MCF 10A (cell line): Measurements from ENCODE around the gene ACAP1. TPM values are rescaled to one million over a fixed set of nuclear protein-coding genes. Genes with fewer than 3 reads are reported as not detected.

Experiments
- BruUV-seq: library from RNA; stranded (reverse); fragments of 400-500 nt; replicated peaks from 2 replicates; lab custom pipeline; 2021; lab: Mats Ljungman, UMichigan
- CTCF ChIA-PET: fragments of 300-600 bp; sonication (Branson Sonifier 250); formaldehyde crosslinking; extraction: SDS; loops from one replicate; lab custom pipeline; 2021; ENCODE audit warnings: antibody characterized with exemption, inconsistent platforms; lab: Yijun Ruan, JAX
- POLR2A ChIA-PET: fragments of 300-600, 350-650 bp; sonication (Branson Sonifier 250); formaldehyde crosslinking; extraction: SDS; loops from one replicate; lab custom pipeline; 2020; ENCODE audit warnings: antibody characterized with exemption, inconsistent platforms; lab: Yijun Ruan, JAX
- DNase-seq: peaks from one replicate; pipeline ENCODE4 v3.0.0-alpha.2; 2018; ENCODE audit not compliant: unreplicated experiment
- H3K27ac Mint-ChIP-seq: one replicate; pipeline ENCODE4 v1.8.0; 2022; ENCODE audit warnings: mild to moderate bottlenecking, low read depth, mixed read lengths; ENCODE audit not compliant: unreplicated experiment
- H3K27me3 Mint-ChIP-seq: one replicate; pipeline ENCODE4 v1.8.0; 2022; ENCODE audit warnings: mixed read lengths; ENCODE audit not compliant: insufficient read depth, unreplicated experiment
- H3K36me3 Mint-ChIP-seq: one replicate; pipeline ENCODE4 v1.8.0; 2022; ENCODE audit warnings: mild to moderate bottlenecking, moderate library complexity, mixed read lengths; ENCODE audit not compliant: insufficient read depth, unreplicated experiment
- H3K4me1 Mint-ChIP-seq: one replicate; pipeline ENCODE4 v1.8.0; 2022; ENCODE audit warnings: mixed read lengths; ENCODE audit not compliant: insufficient read depth, unreplicated experiment
- H3K4me3 Mint-ChIP-seq: one replicate; pipeline ENCODE4 v1.8.0; 2022; ENCODE audit warnings: mild to moderate bottlenecking, moderate library complexity, mixed read lengths; ENCODE audit not compliant: unreplicated experiment
- H3K9me3 Mint-ChIP-seq: one replicate; pipeline ENCODE4 v1.8.0; 2022; ENCODE audit warnings: mixed read lengths; ENCODE audit not compliant: unreplicated experiment
- intact Hi-C: fragments of 100-400 bp; cut with micrococcal nuclease; formaldehyde crosslinking; loops from 2 replicates; pipeline ENCODE4 v1.14.1; 2022
- total RNA-seq: library from RNA; stranded (reverse); gene quantifications from 2 replicates; pipeline ENCODE4 v1.2.3, GENCODE V29; 2022
- TF ChIP-seq, protein P1 (sequence below): fragments of 200-600 bp; IDR thresholded peaks from one replicate; pipeline ENCODE4 v1.8.0; 2022; ENCODE audit warnings: antibody characterized with exemption, mild to moderate bottlenecking; ENCODE audit not compliant: unreplicated experiment

Gene ACAP1
- total RNA-seq, 1 experiment from 2014 or later, result 4.9 TPM

DNA sequence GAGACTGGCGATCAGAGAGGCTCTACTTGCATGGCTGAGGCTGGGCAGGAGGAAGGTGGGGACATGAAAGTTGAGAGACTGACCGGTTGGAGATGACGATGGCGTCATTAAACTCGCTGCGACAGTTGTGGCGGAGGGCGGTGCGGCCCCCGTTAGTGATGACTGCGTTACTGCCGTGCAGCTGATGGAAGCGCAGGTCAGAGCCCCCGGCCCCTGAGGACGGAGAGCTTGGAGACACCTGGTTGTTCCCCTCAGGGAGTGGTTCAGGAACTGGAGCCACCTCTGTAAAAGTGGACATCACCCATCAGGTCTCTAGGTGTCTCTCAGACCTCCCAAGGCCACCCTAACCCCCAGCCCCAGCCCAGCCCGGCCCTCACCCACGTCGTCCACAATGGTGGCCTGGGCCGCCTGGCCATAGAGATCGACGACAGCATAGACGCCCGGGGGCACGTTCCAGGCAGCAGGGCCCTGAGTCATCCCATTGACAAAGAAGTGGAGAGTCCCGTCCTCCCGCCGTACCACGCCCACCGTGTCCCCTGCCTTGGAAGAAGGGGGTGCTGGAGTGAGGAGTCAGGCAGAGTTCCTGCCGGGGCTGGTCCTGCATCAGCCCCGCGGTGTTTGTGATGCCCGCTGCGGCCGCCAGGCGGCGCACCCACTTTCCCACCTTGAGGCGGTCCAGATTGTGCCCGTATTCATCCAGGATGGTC, 12.4 kb upstream of the ACAP1 start:
- intact Hi-C loops, result no loop called here
- Mint-ChIP-seq H3K9me3 (no peaks in the 10 kb centered on the region), H3K36me3 (peaks cover 69% of the 10 kb centered on the region), H3K4me1 (peaks cover 14% of the 10 kb centered on the region), H3K27me3 (no peaks in the 10 kb centered on the region), H3K27ac (no peak overlapping the region), H3K4me3 (no peak overlapping the region)
- TF ChIP-seq, protein P1, sequence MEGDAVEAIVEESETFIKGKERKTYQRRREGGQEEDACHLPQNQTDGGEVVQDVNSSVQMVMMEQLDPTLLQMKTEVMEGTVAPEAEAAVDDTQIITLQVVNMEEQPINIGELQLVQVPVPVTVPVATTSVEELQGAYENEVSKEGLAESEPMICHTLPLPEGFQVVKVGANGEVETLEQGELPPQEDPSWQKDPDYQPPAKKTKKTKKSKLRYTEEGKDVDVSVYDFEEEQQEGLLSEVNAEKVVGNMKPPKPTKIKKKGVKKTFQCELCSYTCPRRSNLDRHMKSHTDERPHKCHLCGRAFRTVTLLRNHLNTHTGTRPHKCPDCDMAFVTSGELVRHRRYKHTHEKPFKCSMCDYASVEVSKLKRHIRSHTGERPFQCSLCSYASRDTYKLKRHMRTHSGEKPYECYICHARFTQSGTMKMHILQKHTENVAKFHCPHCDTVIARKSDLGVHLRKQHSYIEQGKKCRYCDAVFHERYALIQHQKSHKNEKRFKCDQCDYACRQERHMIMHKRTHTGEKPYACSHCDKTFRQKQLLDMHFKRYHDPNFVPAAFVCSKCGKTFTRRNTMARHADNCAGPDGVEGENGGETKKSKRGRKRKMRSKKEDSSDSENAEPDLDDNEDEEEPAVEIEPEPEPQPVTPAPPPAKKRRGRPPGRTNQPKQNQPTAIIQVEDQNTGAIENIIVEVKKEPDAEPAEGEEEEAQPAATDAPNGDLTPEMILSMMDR, result peak; percentile 77
- BruUV-seq, result no TSS peak
- POLR2A ChIA-PET, result interaction anchor here (2.5 kb wide), 1 partner anchor 9 kb away, joined by 8 read pairs; the partner anchor contains the start of gene GPS2
- DNase-seq, result peak; percentile 42
- CTCF ChIA-PET, result interaction anchor here (0.6 to 1.6 kb wide), 5 partner anchors 10 to 838 kb away, joined by 3 to 4 read pairs (median 3); no protein-coding TSS in a partner anchor

DNA sequence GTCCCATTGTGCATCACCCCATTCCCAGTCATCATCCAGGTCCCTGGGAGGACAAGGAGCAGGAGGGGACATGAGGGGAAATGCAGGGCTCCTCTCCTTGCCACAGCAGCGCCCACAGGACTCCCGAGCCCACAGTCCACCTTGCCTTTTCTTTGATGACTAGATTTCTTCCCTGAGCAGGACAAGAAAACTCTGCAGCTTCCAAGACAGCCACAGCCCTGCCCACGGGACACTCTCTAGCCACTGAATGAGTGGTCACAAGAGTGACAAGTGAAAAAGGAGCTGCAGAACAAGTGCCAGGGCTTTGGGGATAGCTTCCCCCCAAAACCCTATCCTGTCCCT, 11.9 kb upstream of the ACAP1 start:
- no peaks in the 10 kb centered on the region for H3K9me3 Mint-ChIP-seq
- CTCF ChIA-PET, result interaction anchor here (0.6 to 1.6 kb wide), 7 partner anchors 10 to 308 kb away, joined by 3 to 5 read pairs (median 3); no protein-coding TSS in a partner anchor
- no peak for DNase-seq
- H3K27me3 Mint-ChIP-seq, result no peaks in the 10 kb centered on the region
- TF ChIP-seq, protein P1, result no peak
- no peak overlapping the region for H3K27ac Mint-ChIP-seq
- POLR2A ChIA-PET, result interaction anchor here (2.5 kb wide), 1 partner anchor 9 kb away, joined by 8 read pairs; the partner anchor contains the start of gene GPS2
- peaks cover 15% of the 10 kb centered on the region for H3K4me1 Mint-ChIP-seq
- no peak overlapping the region for H3K4me3 Mint-ChIP-seq
- intact Hi-C loops, result no loop called here
- H3K36me3 Mint-ChIP-seq, result peaks cover 66% of the 10 kb centered on the region
- BruUV-seq, result no TSS peak

DNA sequence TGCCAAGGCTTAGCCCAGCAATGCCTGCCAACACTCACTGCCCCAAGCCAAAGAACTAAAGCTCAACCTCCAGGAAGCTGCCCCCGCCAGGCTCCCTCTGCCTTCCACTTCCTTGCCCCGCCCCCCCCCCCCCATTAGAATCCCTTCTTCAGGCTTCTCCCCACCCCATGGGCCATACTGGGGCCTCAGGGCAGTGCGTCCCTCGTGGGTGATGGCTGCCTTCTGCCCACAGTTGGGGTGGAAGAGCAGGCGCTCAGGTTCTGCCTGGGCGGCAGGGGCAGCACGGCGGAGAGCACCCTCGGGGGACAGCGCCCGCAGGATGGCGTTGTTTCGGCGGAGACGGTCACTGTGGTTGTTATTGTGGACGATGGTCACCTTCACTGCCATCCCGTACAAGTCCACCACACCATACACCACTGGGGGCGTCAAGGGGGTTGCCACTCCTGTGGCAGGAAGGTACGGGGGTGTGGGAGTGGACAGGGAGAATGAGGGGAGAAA, 11.2 kb upstream of the ACAP1 start:
- no peak for DNase-seq
- TF ChIP-seq, protein P1, result no peak
- intact Hi-C loops, result no loop called here

DNA sequence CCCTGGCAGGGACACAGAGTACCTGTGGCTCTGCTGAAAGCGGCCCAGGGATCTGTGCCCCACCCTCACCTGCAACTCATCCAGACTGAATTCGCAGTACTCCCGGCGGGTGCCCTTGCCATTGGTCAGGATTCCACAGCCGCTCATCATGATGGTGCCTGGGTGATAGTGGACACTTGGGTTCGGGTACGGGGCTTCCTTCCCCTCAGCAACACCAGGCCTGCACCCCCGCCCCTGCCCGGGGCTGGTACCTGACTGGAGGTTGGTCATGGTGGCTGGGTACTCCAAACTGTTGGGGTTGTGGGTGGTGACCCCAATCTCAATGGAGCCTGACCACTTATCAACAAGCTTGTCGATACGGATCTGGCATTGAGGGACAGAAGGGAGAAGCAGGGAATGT, 10.1 kb upstream of the ACAP1 start:
- CTCF ChIA-PET, result interaction anchor here (0.7 to 1.5 kb wide), 3 partner anchors 30 to 235 kb away, joined by 3 to 4 read pairs (median 4); partner anchors contain the start of gene SENP3
- H3K36me3 Mint-ChIP-seq, result peaks cover 48% of the 10 kb centered on the region
- no TSS peak for BruUV-seq

More for the DNA sequence above, 11.2 kb upstream of the ACAP1 start:
- Mint-ChIP-seq H3K36me3 (peaks cover 59% of the 10 kb centered on the region), H3K27ac (no peak overlapping the region), H3K4me3 (no peak overlapping the region), H3K4me1 (peaks cover 15% of the 10 kb centered on the region), H3K9me3 (no peaks in the 10 kb centered on the region), H3K27me3 (no peaks in the 10 kb centered on the region)
- BruUV-seq, result no TSS peak
- ChIA-PET CTCF (interaction anchor here (0.6 to 1.6 kb wide), 6 partner anchors 11 to 266 kb away, joined by 3 to 5 read pairs (median 3); no protein-coding TSS in a partner anchor), POLR2A (interaction anchor here (2.5 kb wide), 1 partner anchor 10 kb away, joined by 8 read pairs; the partner anchor contains the start of gene GPS2)

More for the DNA sequence above, 10.1 kb upstream of the ACAP1 start:
- DNase-seq, result no peak
- Mint-ChIP-seq H3K4me3 (no peak overlapping the region), H3K27ac (no peak overlapping the region), H3K9me3 (no peaks in the 10 kb centered on the region), H3K27me3 (no peaks in the 10 kb centered on the region), H3K4me1 (peaks cover 15% of the 10 kb centered on the region)
- intact Hi-C loops, result no loop called here
- POLR2A ChIA-PET, result interaction anchor here (1.1 to 2.5 kb wide), 2 partner anchors 11 to 12 kb away, joined by 3 to 8 read pairs; partner anchors contain the start of gene GPS2
- TF ChIP-seq, protein P1, result no peak
